HFF-Myc (cell line): ENCODE data around the gene IL17C.

Experiments
- DNase-seq: peaks from one replicate; pipeline ENCODE4 v3.0.0-alpha.2; 2011; ENCODE audit warnings: low read depth; ENCODE audit errors: extremely low read depth
- H3K4me3 ChIP-seq: replicated peaks from 2 replicates; pipeline ENCODE4 v1.5.1; 2011; ENCODE audit warnings: low read depth, mild to moderate bottlenecking, control low read depth, low read length
- TF ChIP-seq, protein P1 (sequence below): IDR thresholded peaks from 2 replicates; pipeline ENCODE4 v1.5.1; 2012; ENCODE audit warnings: mild to moderate bottlenecking, low read depth, low read length, control low read depth; ENCODE audit errors: missing control alignments

Gene IL17C

DNA sequence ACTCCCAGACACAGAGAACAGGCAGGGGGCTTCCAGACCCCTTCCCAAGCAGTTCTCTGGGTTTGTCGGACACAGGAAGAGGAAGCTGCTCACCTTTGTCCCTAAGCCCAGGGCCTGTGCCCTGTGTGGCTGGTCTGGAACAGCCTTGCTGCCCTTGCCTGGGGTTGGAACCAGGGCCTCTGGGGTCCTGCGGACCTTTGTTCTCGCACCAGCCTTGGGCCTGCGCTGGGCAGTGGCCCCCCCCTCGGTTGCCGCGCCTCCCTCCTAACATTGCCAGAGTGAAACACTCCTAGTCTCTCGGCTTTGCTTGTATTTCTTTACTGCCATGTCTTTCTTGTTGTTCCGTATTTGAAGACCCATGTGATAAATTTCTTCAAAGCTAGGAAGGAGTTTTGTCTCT is 8.5 kb upstream of the IL17C start:
- DNase-seq, result no peak
- TF ChIP-seq, protein P1, sequence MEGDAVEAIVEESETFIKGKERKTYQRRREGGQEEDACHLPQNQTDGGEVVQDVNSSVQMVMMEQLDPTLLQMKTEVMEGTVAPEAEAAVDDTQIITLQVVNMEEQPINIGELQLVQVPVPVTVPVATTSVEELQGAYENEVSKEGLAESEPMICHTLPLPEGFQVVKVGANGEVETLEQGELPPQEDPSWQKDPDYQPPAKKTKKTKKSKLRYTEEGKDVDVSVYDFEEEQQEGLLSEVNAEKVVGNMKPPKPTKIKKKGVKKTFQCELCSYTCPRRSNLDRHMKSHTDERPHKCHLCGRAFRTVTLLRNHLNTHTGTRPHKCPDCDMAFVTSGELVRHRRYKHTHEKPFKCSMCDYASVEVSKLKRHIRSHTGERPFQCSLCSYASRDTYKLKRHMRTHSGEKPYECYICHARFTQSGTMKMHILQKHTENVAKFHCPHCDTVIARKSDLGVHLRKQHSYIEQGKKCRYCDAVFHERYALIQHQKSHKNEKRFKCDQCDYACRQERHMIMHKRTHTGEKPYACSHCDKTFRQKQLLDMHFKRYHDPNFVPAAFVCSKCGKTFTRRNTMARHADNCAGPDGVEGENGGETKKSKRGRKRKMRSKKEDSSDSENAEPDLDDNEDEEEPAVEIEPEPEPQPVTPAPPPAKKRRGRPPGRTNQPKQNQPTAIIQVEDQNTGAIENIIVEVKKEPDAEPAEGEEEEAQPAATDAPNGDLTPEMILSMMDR, result no peak
- H3K4me3 ChIP-seq, result no peak overlapping the region

GRCh38 chr16:88630433-88630832 is 7.9 kb upstream of the IL17C start:
- TF ChIP-seq, protein P1, result no peak
- H3K4me3 ChIP-seq, result no peak overlapping the region
- DNase-seq, result no peak

GRCh38 chr16:88630941-88631340 is 7.4 kb upstream of the IL17C start:
- H3K4me3 ChIP-seq, result no peak overlapping the region
- TF ChIP-seq, protein P1, result no peak
- no peak for DNase-seq

DNA sequence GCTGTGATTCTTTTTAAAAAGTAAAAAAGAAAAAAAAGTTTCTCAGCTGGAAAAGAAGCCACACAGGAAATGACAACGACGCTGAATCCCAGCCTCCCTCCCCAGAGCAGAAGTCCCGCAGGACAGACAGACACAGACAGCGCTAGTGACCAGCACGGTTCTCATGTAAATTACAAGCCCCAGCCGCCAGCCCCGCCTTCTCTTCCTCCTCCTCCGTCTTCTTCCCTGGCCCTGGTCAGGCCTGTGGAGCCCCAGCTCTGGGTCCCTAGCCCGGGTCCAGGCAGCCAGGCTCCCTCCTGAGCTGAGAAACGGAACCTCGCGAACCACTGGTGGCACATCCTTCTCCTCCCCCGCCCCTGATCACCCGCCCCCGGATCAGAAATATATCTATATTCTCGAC is 7.0 kb upstream of the IL17C start:
- H3K4me3 ChIP-seq, result no peak overlapping the region
- no peak for DNase-seq
- TF ChIP-seq, protein P1, result no peak

GRCh38 chr16:88631920-88632586 is 6.3 kb upstream of the IL17C start:
- TF ChIP-seq, protein P1, result no peak
- no peak overlapping the region for H3K4me3 ChIP-seq
- DNase-seq, result no peak

DNA sequence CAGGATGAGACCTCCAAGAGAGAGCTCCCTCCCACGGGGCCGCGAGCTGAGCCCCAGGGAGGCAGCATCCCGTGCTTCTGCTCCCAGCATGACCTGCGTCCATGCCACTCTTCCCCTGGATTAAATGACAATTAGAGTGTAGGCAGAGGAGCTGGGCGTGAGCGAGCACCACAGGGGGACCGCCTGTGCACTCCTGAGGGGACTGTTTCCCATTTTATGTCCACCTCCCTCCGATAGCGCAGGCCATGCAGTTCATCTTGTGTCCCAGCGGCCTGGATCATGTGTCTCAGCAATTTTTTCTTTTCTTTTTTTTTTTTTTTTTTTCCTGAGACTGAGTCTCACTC is 5.8 kb upstream of the IL17C start:
- no peak overlapping the region for H3K4me3 ChIP-seq
- DNase-seq, result no peak
- TF ChIP-seq, protein P1, result no peak

DNA sequence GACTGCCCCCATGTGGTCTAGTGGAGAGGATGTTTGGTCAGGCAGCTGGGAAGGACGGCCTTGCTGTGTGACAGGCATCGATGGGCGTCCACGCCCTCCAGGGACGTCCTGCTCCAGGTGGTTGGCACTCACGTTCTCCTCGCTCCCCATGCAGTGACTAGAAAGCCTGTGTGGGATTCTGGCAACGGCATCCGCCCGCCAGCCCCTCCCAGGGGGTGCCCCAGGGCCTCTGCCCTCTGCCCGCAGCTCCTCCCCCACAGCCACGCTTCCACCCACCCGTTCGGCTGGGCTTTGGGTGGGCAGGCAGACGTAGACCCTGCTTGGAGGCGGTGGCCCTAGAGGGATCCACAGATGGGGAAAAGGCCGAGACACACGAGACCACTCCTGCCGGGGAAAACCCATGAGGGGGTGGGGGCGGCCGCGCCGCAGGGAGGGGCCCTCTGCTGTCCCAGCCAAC is 4.7 kb upstream of the IL17C start:
- TF ChIP-seq, protein P1, result peak; percentile 22
- no peak for DNase-seq
- H3K4me3 ChIP-seq, result no peak overlapping the region
